Measurements from ENCODE around the gene SEPTIN10. TPM values are rescaled to one million over a fixed set of nuclear protein-coding genes. Genes with fewer than 3 reads are reported as not detected.

The SEPTIN10 gene
- total and polyA plus RNA-seq, 2 of the 8 experiments (the other 6 are each of a cell fraction or from before 2014, with no cell fraction given), result 23.7 to 101 TPM

- TF ChIP-seq CTCF (IDR thresholded peaks at IDR 0.05; ENCODE audit: control extremely low read depth in 1 of 3, insufficient read depth in 1 of 3, low read depth in 1 of 3, low read length in 3 of 3) (no peak), GABPA (IDR thresholded peaks at IDR 0.05; ENCODE audit: borderline replicate concordance, insufficient read depth, low read length) (no peak)
- H2BK5ac ChIP-seq (ENCODE audit: low read depth, low read length), result no peak overlapping the region
- no peak overlapping the region for H3K18ac ChIP-seq (ENCODE audit: extremely low read depth, low read length)
- no peak overlapping the region for H2BK20ac ChIP-seq (ENCODE audit: low read length)
- no peak overlapping the region for H4K91ac ChIP-seq (replicated peaks; ENCODE audit: insufficient read length, low read length)
- H3K9me3 ChIP-seq (ENCODE audit: insufficient read depth in 2 of 2, low read depth in 1 of 2, low read length in 1 of 2), result no peaks in the 10 kb centered on the region
- no peak overlapping the region for H3K4me3 ChIP-seq (ENCODE audit: extremely low read depth in 1 of 4, insufficient read depth in 2 of 4, low read depth in 3 of 4, low read length in 4 of 4)
- H3K4me1 ChIP-seq (replicated peaks in 1 of 4; ENCODE audit: control insufficient read depth in 3 of 4, insufficient read depth in 4 of 4, low read length in 3 of 4), result 0 out of 7 replicates have a peak, but pooled peaks cover 0 to 5% (median 0%) of the 10 kb centered on the region in 4 experiments
- no peak overlapping the region for H2BK12ac ChIP-seq (ENCODE audit: low read depth, low read length)
- no peak overlapping the region for H3K4me2 ChIP-seq (ENCODE audit: insufficient read depth in 1 of 2, low read depth in 2 of 2, low read length in 2 of 2)
- CTCF ChIA-PET (ENCODE audit: partially characterized antibody), result interaction anchor here (0.8 kb wide), 1 partner anchor 49 kb away, joined by 4 read pairs; no protein-coding TSS in a partner anchor
- no peak overlapping the region for H3K27ac ChIP-seq (ENCODE audit: low read depth, low read length)
- no peak overlapping the region for H2BK15ac ChIP-seq (ENCODE audit: low read length)
- H3K14ac ChIP-seq (ENCODE audit: insufficient read length), result no peak overlapping the region
- no peak overlapping the region for H3K9ac ChIP-seq (replicated peaks in 1 of 4; ENCODE audit: extremely low read depth in 1 of 4, low read depth in 3 of 4, low read length in 3 of 4)
- no peaks in the 10 kb centered on the region for H3K27me3 ChIP-seq (replicated peaks in 1 of 4; ENCODE audit: control insufficient read depth in 3 of 4, extremely low read depth in 1 of 4, insufficient read depth in 3 of 4, low read length in 3 of 4)
- no peak overlapping the region for H3K23ac ChIP-seq (ENCODE audit: insufficient read length)
- no peak overlapping the region for H4K8ac ChIP-seq (ENCODE audit: extremely low read depth, insufficient read depth, low read length)
- no peak overlapping the region for H2BK120ac ChIP-seq (replicated peaks; ENCODE audit: low read depth, low read length)
- no peak overlapping the region for H2AFZ ChIP-seq (ENCODE audit: low read length)
- H3K23me2 ChIP-seq (ENCODE audit: low read depth, low read length), result no peaks in the 10 kb centered on the region
- no peaks in the 10 kb centered on the region; a peak in 1 of 8 replicates for H3K36me3 ChIP-seq (ENCODE audit: control insufficient read depth in 2 of 4, insufficient read depth in 4 of 4, low read length in 3 of 4)
- DNase-seq (ENCODE audit: low read depth in 1 of 2, low spot score in 2 of 2), result no peak
- no peak overlapping the region for H2AK5ac ChIP-seq (ENCODE audit: low read depth, low read length)
- peaks cover 0 to 62% of the 10 kb centered on the region in 2 experiments; a peak in 3 of 4 replicates for H3K79me2 ChIP-seq (ENCODE audit: control insufficient read depth in 1 of 2, insufficient read depth in 2 of 2, low read length in 2 of 2)
- no peak for FAIRE-seq
- H3K79me1 ChIP-seq (ENCODE audit: low read depth, low read length), result peaks cover 7% of the 10 kb centered on the region
- peaks cover 4 to 11% of the 10 kb centered on the region in 2 experiments for H4K20me1 ChIP-seq (replicated peaks in 1 of 2; ENCODE audit: control insufficient read depth in 1 of 2, insufficient read depth in 2 of 2, low read length in 2 of 2)
- no peak overlapping the region for H3K56ac ChIP-seq (replicated peaks; ENCODE audit: insufficient read length, low read depth, low read length)
- no peak overlapping the region for H4K5ac ChIP-seq (ENCODE audit: insufficient read length, low read depth, low read length)
- H3K4ac ChIP-seq (replicated peaks; ENCODE audit: insufficient read length, low read depth, low read length), result no peak overlapping the region
- POLR2A ChIA-PET (ENCODE audit: partially characterized antibody), result interaction anchor here (1.0 kb wide), 1 partner anchor 18 kb away, joined by 3 read pairs; the partner anchor contains the start of gene SEPTIN10
- 89% methylated on average over 4 of the region's 4 CpGs; no CpG with 5 or more reads in 1 of the 2 experiments for WGBS, 2 experiments (ENCODE audit: extremely low coverage in 1 of 2, insufficient coverage in 1 of 2, insufficient read length in 1 of 2, insufficient replicate concordance in 2 of 2, low coverage in 1 of 2, low lambda C conversion rate in 2 of 2, missing lambda C conversion rate in 1 of 2)
Observed at GRCh38 chr2:109595644-109596043, 18.1 kb downstream of the SEPTIN10 start.

Measured in H1 (cell line).